NCI-H2081 (cell line): ENCODE measurements around the gene LSP1.
"Not testable (repeated sequence)": the region's sequence is repeated elsewhere in the genome, so short reads cannot be mapped to it uniquely, and the experiment has no call there.

Source experiments
- DNase-seq, 2 experiments: peaks; one replicate each; lab custom pipeline; 2025; lab: John Stamatoyannopoulos, UW

LSP1 gene, protein sequence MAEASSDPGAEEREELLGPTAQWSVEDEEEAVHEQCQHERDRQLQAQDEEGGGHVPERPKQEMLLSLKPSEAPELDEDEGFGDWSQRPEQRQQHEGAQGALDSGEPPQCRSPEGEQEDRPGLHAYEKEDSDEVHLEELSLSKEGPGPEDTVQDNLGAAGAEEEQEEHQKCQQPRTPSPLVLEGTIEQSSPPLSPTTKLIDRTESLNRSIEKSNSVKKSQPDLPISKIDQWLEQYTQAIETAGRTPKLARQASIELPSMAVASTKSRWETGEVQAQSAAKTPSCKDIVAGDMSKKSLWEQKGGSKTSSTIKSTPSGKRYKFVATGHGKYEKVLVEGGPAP

DNA sequence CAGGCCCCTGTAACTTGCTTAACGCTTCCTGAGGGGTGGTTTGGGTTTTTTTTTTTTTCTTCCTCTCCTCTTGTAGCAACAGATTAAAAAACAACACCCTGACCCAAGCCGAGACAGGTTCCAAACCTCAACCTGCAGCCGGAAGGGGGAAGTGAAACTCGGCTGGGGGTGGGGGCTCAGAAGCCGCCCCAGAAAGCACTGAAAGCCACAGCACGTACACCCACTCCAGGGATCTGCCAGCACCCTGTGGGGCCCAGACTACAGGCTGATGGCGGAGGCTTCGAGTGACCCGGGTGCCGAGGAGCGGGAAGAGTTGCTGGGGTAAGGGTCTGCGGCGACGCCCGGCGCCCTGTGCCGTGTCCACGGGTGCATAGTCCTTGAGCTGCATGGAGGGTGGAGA, at the start of gene LSP1:
Gene LSP1 (plus strand): TSS at position 208 of the 400 bp plus-strand sequence. CDS start 61 bp downstream, at position 269.
- no peak for DNase-seq

DNA sequence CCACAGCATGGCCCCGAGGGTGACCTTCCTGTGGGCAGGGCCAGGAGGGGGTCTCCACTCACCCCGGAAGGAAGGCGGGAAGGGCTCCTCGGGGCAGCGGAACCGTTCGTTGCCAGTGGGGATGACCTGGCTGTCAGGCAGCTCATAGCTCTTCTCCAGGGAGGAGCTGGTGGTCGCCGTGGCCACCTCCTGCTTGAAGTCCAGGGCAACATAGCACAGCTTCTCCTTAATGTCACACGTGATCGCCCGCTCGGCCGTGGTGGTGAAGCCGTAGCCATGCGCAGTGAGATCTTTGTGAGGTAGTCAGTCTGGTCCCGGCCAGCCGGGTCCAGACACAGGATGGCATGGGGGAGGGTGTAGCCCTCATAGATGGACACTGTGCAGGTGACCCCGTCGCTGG, 49.6 kb upstream of the LSP1 start:
- no peak for DNase-seq

DNA sequence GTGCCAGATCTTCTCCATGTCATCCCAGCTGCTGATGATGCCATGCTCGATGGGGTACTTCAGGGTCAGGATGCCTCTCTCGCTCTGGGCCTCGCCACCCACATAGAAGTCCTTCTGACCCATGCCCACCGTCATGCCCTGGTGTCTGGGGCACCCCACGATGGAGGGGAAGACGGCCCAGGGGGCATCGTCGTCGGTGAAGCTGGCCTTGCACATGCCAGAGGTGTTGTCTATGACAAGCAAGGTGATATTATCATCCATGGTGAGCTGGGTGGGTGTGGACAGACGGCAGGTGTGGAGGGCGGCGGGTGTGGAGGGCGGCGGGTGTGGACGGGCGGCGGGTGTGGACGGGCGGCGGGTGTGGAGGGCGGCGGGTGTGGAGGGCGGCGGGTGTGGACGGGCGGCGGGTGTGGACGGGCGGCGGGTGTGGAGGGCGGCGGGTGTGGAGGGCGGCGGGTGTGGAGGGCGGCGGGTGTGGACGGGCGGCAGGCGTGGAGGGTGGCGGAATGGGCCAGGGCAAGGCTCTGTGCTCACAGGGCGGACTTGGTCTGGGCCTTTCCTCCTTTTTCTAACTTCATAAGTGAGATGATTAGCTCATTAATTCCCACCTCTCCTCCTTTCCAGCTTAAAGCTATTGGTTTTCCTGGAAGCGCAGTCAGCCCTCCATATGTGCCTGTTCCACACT, 48.9 kb upstream of the LSP1 start:
- DNase-seq, result not testable (repeated sequence)

DNA sequence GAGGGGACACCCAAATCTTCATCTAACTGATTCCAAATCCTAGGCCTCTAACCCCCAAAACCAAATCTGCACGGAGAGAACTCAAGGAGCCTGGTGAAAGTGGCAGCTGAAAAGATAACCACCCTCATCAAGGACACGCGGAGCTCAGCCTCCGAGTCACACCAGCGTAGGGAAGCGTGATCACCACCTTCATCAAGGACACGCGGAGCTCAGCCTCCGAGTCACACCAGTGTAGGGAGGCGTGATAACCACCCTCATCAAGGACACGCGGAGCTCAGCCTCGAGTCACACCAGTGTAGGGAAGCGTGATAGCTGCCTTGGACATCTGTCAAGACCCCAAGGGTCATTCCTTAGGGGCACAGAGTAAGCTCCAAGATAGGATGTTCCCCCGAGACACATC, 47.4 kb upstream of the LSP1 start:
- no peak for DNase-seq

DNA sequence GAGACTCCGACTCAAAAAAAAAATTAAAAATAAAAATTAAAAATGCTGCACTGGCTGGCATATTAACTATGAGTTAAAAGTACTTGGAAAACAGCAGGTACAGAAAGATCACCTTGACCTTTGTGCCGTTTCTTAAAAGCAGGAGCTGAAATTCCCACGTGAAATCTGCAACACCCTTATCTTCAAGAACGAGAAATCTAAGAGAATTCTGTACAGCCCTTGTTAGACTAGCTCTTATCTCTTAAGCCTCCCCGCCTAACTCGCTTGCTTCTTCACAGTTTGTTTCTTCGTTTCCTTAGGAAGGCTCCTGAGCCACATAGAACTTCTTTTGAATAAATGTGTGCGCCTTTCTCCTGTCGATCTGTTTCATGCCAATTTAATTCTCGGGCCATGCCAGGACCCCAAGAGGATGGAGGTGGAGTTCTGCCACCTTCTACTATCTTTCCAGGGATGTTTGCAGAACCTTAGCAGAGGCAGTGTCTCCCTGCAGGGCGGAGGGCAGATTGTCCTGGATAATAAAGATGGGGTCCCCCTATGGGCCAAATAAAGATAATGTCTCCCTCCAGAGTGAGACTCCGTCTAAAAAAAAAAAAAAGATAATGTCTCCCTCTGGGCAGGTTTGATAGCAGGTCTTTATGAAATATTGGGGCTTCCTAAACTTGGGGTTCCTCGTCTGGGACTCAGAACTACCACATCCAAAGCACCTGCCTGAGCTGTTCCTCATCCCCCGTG, 45.5 kb upstream of the LSP1 start:
- DNase-seq, result no peak

DNA sequence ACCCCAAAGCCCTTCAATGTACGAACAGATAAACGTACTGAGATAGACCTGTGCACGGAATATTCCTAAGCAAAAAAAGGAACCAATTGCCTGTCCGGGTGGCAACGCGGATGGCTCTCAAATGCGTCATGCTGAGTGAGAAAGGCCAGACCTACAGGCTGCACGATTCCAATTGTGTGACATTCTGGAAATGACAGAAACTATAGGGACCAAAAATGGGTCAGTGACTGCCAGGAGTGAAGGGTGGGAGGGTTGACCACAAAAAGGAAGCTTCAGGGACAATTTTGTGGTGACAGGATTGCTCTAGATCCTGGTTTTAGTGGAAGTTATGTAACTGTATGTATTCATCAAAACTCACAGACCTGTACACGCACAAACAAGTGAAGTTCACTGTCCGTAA, 42.1 kb upstream of the LSP1 start:
- no peak for DNase-seq

DNA sequence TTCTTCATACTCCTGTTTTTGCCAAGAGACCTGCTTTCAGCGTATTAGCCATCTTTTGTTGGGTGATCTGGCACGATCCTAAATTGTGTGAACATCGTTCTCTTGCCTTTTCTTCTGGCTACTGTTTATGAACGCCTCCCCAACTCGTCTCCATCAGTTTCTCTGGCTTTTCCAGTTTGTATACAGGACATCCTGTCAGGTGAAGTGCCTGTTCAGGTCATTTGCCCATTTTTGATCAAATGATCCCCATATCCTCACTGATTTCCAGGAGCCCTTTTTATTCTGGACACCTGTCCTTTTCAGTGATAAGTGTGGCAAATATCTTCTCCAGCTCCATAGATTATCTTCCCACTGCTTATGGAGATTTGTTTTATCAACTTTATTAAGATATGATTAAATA, 40.6 kb upstream of the LSP1 start:
- no peak for DNase-seq

DNA sequence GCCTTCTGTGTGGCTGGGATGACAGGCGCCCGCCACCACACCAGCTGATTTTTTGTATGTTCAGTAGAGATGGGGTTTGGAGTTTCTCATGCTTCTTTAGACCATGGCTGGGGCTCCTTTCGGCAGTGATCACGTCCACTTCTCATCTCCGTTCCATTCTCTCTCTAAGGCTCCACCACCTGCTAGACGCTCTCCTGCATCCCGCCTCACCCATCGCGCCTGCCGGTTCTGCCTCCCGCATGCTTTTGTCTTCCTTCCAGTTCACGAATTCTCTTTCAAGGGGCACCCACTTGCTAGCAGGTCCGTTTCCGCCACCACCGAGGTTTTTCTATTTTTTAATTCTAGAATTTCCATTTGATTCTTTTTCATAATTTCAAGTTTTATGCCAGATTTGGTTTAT, 40.1 kb upstream of the LSP1 start:
- DNase-seq, result no peak

DNA sequence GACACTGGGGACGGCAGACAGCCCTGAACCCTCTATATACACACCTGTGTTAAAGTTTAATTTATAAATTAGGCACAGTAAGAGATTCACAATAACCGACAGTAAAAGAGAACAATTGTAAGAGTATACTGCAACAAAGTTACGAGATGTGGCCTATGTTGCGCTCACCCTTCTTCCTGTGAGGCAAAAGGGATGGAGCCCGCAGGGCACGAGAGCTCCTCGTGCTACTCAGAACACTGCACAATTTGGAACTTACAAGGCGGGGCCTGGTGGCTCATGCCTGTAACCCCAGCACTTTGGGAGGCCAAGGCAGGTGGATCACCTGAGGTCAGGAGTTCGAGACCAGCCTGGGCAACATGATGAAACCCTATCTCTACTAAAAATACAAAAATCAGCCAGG, 39.5 kb upstream of the LSP1 start:
- not testable (repeated sequence) for DNase-seq

DNA sequence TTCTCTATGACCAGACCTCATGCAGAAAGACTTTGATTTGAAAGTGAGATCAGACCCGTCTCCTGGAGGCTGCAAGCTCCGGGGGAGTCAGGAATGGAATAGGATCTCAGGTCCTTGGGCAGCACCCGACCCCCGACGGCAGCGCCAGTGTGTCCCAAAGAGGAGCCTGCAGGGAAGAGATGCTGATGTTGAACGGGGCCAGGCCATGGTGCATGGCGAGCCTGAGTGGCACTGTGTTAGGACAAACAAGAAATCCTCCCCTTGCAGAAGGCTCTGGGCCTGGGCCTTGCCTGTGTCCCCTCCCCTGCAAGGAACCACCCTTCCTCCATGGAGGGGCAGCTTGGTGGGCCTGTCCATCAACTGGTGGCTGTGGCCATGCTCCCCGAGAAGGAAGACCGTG, 38.2 kb upstream of the LSP1 start:
- no peak for DNase-seq

DNA sequence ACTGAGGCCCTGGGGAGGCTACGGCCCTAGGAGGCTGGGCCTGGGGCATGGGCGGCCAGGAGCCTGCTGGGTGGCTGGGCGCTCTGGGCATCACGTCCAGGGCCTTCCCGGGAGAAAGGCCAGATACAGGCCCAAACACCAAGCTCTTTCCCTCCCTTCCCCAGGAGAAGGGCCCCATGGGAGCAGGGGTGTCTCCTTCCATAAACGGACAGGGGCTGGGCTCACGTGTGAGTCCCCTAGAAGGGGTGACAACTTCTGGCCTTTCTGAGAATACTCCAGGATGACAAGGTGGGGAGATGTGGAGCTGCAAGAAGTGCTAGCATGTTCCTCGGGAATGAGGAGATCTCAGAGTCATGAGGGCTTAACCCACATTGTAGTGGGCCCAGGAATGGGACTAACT, 37.6 kb upstream of the LSP1 start:
- no peak for DNase-seq

DNA sequence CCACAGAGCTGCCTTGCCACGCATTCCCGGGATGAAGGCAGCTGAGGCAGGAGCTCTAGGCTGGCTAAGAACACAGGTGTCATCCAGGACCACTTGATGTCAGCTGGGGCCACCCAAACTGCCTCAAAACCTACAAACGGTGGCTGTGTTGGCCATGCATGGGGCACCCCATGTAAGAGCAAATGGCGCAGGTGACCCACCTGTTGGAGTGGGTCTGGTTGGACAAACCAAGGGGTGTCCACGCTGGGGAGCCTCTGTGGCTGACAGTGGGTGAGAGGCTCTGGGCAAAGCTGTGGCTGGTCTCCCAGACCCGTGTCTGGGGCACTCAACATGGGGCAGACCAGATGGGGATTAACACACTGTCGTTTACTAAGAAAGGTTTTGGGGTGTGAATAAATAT, 37.1 kb upstream of the LSP1 start:
- DNase-seq, result no peak

DNA sequence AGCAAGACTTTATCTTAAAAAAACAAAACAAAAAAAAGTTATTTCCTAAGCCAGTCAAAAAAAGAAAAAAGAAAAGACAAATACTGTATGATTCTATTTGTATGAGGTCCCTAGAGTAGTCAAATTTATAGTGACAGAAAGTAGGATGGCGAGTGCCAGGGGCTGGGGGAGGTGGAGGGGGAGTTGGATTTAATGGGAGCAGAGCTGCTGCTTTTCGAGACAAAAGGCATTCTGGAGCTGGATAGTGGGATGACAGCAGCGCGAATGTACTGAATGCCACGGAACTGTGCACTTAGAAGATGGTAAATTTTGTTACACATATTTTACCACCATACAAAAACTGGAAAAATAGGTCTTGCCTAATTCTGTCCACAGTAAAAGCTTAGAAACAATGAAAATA, 35.9 kb upstream of the LSP1 start:
- DNase-seq, result no peak

DNA sequence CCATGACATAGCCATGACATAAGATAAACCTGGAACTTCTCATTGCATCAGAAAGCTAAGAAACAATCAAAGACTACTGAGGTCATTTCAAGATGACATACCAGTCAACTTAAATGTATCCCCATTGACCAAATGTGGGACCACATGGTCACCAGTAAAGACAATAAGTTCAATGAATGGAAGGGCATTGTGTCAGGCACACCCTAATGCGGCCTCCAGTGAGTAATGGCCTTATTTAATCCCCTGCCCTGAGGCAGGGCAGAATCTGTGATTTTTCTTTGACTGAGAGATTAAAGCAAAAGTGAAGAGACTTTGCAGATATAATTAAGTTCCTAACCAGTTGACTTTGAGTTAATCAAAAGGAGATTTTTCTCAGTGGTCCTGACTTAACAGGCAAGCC, 35.4 kb upstream of the LSP1 start:
- no peak for DNase-seq

DNA sequence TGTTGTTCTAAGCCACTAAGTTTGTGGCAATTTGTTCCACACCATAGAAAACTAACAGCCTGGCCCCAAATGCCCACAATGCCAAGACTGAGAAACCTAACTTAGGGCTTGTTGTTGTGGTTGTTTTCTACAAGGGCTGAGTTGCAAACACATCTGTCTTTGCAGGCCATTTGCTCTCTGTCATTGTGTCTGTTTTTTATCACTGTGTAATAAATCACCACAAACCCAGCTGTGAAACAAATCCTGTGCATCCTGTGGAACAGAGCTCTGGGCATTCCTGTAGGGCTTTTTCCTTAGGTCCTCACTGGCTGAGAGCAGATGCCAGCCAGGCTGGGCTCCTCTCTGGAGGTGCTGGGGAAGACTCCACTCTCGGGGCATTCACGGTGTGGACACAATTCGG, 33.8 kb upstream of the LSP1 start:
- DNase-seq, result no peak

DNA sequence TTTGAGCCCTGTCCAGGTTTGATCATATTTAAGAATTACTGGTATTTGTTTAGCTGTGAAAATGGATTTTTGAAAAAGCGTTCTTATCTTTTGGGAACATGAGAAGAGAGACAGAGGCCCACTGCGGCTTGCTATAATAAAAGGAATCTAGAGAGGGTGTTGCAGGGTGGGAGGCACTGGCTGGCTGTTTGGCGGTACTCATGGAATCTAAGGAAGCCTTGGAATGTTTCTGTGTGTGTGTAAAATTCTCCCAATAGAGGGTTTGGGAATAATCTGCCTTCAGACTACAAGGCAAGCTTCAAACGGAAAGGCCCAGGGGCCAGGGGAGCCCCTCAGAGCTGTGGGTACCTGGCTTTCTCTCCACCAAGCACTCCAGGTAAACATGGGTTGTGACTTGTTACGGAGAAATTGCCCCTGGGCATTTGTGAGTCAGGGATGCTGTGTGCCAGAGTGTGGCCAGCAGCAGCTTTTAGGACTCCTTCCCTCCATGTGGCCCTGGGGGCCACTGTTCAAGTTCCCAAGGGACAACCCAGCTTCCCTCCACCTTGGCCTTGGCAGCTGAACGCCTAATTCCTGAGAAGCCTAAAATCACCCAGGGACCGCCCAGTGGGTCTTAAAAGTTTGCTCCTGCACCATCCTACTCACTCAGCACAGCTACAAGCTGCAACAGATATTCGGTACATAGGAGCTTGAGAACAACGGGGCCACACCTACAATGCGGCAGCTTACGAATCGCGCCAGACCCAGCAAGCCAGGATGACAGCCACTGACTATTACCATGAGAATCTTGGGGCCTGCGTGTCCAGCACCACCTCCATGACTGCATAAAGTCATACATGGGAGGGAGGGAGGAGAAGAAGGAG, 32.2 kb upstream of the LSP1 start:
- DNase-seq, result no peak

DNA sequence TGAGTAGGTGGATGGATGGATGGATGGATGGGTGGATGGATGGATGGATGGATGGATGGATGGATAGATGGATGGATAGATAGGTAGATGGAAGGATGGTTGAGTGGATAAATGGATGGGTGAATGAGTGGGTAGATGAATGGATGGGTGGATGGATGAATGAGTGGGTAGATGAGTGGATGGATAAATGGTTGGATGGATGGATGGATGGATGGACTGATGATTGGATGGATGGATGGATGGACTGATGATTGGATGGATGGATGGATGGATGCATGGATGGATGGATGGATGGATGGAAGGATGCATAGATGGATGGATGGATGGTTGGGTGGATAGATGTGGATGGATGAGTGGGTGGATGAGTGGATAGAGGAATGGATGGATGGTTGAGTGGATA, 31.3 kb upstream of the LSP1 start:
- no peak for DNase-seq

DNA sequence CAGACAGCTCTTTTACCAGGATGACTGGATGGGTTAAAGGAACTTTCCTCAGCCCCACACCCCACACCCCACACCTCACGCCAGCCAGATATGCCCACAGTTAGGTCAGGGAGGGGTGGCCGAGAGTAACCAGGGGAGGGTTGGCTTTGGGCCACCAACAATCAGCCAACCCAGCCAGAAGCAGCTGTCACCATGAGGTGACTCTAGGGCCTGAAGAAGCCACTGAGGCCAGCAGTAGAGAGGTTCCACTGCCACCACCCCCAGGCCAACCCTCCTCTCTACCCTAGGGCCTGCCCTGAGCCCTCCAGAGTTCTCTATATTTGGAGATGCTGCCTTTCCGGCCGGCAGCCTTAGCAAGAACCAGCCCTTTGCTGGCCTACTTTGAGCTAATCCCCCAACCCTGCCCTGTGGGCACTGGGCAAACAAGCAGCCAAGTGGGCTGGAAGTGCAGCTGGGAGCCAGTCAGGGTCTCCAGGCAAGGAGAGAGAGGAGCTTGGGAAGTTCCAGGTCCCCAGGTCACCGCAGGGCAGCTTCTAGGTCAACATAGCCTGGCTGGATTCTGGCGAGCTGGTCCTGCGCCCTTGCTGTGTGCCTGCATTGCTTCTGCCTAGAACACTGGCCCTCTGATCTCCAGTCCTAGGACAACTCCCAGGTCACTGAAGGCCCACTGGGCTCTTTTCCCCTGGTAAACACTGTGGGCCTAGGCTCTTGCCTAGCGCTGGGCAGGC, 30.1 kb upstream of the LSP1 start:
- no peak for DNase-seq

DNA sequence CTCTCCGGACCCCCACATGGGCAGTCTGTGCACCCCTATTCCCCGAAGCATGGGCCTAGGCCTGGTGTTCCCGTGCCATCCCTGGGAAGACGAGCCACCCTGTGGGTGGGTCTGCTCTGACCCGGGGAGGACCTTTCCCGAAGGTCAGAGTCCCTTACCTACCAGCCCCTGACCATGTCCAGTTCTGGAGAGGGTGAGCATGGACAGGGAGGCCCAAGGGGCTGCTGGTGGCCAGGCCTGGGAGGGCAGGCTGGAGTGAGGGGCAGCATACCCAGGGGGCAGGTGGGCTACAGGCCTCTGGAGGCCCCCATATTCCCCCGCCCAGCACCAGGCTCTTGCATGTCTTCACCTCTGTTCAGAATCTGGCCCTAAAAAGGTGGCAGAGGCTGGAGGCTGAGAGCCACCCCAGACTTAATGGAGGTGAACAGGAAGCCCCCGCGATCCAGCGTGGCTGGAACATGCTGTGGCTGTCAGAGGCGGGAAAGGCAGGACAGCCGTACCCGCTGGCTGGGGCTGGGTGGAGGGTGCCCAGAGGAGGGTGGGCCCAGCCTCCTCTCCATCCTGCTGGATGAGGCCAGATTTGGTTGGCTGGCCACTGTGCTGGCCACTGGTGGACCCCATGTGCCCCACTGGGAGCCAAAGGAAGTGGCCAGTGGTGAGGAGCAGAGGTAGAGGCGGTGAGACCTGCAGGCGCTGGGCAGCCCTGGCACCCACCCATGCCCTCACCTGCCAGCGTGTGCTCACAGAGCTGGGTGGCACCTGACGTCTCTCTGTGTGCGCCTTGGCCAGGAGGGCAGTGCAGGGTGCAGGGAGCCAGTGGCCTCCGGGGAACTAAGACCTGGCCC, 29.3 kb upstream of the LSP1 start:
- DNase-seq, result no peak

DNA sequence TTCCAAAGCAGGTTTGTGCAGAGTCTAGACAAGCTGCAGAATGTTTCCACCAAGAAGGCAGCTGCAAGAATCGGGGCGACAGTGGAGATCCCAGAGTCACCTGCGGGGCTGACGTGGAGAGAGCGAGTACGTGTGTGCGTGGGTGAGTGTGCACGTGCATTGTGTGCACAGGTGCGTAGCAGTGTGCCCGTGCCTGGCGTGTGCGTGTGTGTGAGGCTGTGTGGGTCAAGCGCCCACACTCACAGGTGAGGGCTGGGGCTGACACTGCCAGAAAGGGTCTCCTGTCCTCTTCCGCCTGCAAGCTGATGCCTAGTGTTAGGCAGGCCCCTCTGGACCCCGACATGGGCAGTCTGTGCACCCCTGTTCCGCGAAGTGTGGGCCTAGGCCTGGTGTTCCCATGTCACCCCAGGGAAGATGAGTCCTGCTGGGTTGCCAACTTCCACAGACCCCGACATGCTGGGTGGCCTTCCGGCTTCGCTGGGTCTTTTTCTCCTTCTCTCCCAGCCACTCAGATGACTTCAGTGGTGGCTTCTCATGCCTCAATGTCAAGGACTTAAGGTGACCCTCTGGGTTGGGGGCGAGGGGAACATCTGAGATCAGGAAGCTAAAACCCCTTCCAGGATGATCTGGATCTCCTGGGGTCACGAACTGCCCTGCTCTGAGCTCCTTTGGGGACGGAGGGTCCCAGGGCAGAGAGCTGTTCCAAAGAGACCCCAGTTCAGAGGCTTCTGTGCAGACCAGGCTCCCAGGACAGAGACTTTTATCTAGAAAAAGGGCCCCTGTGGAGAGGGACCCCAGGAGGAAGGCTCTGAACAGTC, 28.5 kb upstream of the LSP1 start:
- DNase-seq, result no peak
